Lower leg skin (tissue), 3 donors: Measurements from ENCODE around the gene ZGLP1.

Source experiments
- CTCF ChIP-seq, 3 donors: fragments of 450-650 bp; IDR thresholded peaks; one replicate each; pipeline ENCODE4 v1.5.1; 2016; ENCODE audit warnings: antibody characterized with exemption in 3 of 3, mild to moderate bottlenecking in 3 of 3, moderate library complexity in 2 of 3
- POLR2A ChIP-seq, 2 donors: fragments of 450-650 bp; IDR thresholded peaks; one replicate each; pipeline ENCODE4 v1.6.1; 2016 to 2017; ENCODE audit warnings: antibody characterized with exemption in 2 of 2, mild to moderate bottlenecking in 1 of 2, moderate library complexity in 1 of 2

GRCh38 chr19:10259162-10259905 lies 50.3 kb downstream of the ZGLP1 start:
- TF ChIP-seq CTCF (IDR thresholded peaks at IDR 0.05) (no peak), POLR2A (IDR thresholded peaks at IDR 0.05) (no peak)
